Measurements from ENCODE around the gene AHRR. TPM values are rescaled to one million over a fixed set of nuclear protein-coding genes. Genes with fewer than 3 reads are reported as not detected.

Gene AHRR
- polyA plus RNA-seq, 3 donors, result 0.15 TPM; not detected in 1

DNA sequence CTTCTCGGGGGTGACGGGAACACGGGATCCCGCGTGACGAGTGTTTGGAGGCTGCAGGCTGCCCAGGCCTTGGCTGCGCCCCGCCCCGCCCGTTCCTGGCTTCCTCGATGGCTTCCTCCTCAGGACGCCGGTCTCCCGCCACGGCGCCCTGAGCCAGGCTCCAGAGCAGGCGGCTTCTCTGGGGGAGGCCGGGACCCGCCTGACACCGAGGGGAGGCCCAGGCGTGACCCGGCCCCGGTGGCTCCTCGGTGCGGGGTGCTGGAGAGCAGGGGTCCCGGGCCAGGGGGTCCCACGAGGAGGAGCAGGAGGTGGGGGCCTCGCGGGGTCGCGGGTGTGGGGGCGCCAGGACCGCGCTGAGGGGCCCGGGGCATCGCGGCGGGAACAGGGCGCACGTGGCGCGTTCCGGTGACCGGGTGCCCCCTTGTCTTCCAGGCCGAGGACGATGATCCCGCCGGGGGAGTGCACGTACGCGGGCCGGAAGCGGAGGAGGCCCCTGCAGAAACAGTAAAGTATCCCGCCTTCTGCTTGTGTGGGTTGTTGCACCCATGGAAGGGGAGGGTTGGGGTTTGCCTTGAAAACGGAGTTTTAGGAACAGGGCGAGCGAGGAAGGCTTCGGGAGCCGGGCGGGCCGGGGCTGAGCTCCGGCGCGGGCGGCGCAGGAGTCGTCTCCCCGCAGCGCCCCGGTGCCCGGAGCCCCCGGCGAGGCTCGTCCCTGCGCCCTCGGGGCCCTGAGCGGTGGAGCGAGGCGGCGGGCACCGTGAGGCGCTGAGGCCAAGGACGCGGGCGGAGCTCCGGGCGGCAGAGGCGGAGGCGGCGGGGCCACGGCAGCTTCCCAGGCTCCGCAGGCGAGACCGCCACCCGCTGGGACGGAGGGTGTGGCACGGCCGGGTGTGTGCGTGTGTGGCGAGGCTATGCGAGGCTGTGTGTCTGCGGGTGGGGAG, 22.2 kb downstream of the AHRR start:
- Mint-ChIP-seq H3K4me3 (peak overlapping the region in 1 of 2 donors; percentile 79), H3K4me1 (peaks cover 2% of the 10 kb centered on the region), H3K36me3 (no peaks in the 10 kb centered on the region), H3K27me3 (ENCODE audit: low read depth in 3 of 3) (peaks cover 24 to 58% (median 25%) of the 10 kb centered on the region in 3 donors), H3K27ac (peak overlapping the region in 1 of 7 donors; percentile 3), H3K9me3 (peaks cover 7 to 14% (median 8%) of the 10 kb centered on the region in 7 donors)
- Histone ChIP-seq H4K20me1 (ENCODE audit: insufficient read depth, low read length) (no peaks in the 10 kb centered on the region), H3K79me2 (ENCODE audit: insufficient read depth, low read length) (no peaks in the 10 kb centered on the region), H3K4me2 (replicated peaks; ENCODE audit: extremely low read depth, low read length, poor library complexity, severe bottlenecking) (peak overlapping the region; percentile 15), H3K27ac (ENCODE audit: low read depth in 1 of 2, low read length in 2 of 2) (no peak overlapping the region), H3K9ac (ENCODE audit: insufficient read depth, low read length, poor library complexity, severe bottlenecking) (no peak overlapping the region), H3K9me3 (replicated peaks in 1 of 2; ENCODE audit: control insufficient read depth in 1 of 2, insufficient read depth in 1 of 2, low read length in 2 of 2) (peaks cover 0 to 11% of the 10 kb centered on the region in 2 donors), H3K4me1 (ENCODE audit: control insufficient read depth in 1 of 2, insufficient read depth in 2 of 2, low read length in 2 of 2) (no peaks in the 10 kb centered on the region), H3K27me3 (ENCODE audit: control insufficient read depth in 2 of 2, insufficient read depth in 2 of 2, low read length in 2 of 2) (peaks cover 0 to 38% of the 10 kb centered on the region in 2 donors), H3K36me3 (replicated peaks in 1 of 2; ENCODE audit: control insufficient read depth in 1 of 2, insufficient read depth in 2 of 2, low read length in 2 of 2) (no peaks in the 10 kb centered on the region), H3K4me3 (replicated peaks in 1 of 3; ENCODE audit: low read depth in 2 of 3, low read length in 3 of 3) (no peak overlapping the region), H2AFZ (ENCODE audit: insufficient read depth, low read depth, low read length, poor library complexity, severe bottlenecking) (no peak overlapping the region)
- TF ChIP-seq, protein P1, sequence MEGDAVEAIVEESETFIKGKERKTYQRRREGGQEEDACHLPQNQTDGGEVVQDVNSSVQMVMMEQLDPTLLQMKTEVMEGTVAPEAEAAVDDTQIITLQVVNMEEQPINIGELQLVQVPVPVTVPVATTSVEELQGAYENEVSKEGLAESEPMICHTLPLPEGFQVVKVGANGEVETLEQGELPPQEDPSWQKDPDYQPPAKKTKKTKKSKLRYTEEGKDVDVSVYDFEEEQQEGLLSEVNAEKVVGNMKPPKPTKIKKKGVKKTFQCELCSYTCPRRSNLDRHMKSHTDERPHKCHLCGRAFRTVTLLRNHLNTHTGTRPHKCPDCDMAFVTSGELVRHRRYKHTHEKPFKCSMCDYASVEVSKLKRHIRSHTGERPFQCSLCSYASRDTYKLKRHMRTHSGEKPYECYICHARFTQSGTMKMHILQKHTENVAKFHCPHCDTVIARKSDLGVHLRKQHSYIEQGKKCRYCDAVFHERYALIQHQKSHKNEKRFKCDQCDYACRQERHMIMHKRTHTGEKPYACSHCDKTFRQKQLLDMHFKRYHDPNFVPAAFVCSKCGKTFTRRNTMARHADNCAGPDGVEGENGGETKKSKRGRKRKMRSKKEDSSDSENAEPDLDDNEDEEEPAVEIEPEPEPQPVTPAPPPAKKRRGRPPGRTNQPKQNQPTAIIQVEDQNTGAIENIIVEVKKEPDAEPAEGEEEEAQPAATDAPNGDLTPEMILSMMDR (IDR thresholded peaks at IDR 0.05), result no peak
- whole genome bisulfite sequencing (ENCODE audit: insufficient coverage), result 27% methylated on average over 91 of the region's 102 CpGs
- intact Hi-C loops (cut with micrococcal nuclease), result no loop called here
- DNase-seq, result peak in 1 of 3 donors; percentile 54

DNA sequence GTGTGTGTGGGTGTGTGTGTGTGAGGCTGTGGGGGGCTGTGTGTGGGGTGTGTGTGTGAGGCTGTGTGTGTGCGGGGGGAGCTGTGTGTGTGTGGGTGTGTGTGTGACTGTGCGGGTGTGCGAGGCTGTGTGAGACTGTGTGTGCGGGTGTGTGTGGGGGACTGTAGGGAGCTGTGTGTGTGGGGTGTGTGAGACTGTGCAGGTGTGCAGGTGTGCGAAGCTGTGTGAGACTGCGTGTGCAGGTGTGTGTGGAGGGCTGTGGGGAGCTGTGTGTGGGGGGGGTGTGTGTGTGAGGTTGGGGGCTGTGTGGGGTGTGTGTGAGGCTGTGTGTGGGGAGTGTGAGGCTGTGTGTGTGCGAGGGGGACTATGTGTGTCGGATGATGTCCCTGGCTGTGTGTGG, 23.2 kb downstream of the AHRR start:
- H3K79me2 ChIP-seq (ENCODE audit: insufficient read depth, low read length), result no peaks in the 10 kb centered on the region
- intact Hi-C loops (cut with micrococcal nuclease), result no loop called here
- 100% methylated on average over 7 of the region's 8 CpGs for WGBS (ENCODE audit: insufficient coverage)
- H3K4me1 Mint-ChIP-seq, result peaks cover 2% of the 10 kb centered on the region
- no peak overlapping the region for H3K9ac ChIP-seq (ENCODE audit: insufficient read depth, low read length, poor library complexity, severe bottlenecking)
- H3K36me3 ChIP-seq (replicated peaks in 1 of 2; ENCODE audit: control insufficient read depth in 1 of 2, insufficient read depth in 2 of 2, low read length in 2 of 2), result no peaks in the 10 kb centered on the region
- peaks cover 4 to 14% (median 8%) of the 10 kb centered on the region in 7 donors for H3K9me3 Mint-ChIP-seq
- peaks cover 0 to 11% of the 10 kb centered on the region in 2 donors for H3K9me3 ChIP-seq (replicated peaks in 1 of 2; ENCODE audit: control insufficient read depth in 1 of 2, insufficient read depth in 1 of 2, low read length in 2 of 2)
- no peak overlapping the region for H3K4me2 ChIP-seq (replicated peaks; ENCODE audit: extremely low read depth, low read length, poor library complexity, severe bottlenecking)
- H3K27me3 ChIP-seq (ENCODE audit: control insufficient read depth in 2 of 2, insufficient read depth in 2 of 2, low read length in 2 of 2), result peaks cover 0 to 34% of the 10 kb centered on the region in 2 donors
- no peaks in the 10 kb centered on the region for H4K20me1 ChIP-seq (ENCODE audit: insufficient read depth, low read length)
- H3K36me3 Mint-ChIP-seq, result no peaks in the 10 kb centered on the region
- H3K4me3 Mint-ChIP-seq, result no peak overlapping the region
- H3K4me3 ChIP-seq (replicated peaks in 1 of 3; ENCODE audit: low read depth in 2 of 3, low read length in 3 of 3), result no peak overlapping the region
- peaks cover 24 to 61% (median 25%) of the 10 kb centered on the region in 3 donors for H3K27me3 Mint-ChIP-seq (ENCODE audit: low read depth in 3 of 3)
- TF ChIP-seq, protein P1 (IDR thresholded peaks at IDR 0.05), result no peak
- no peaks in the 10 kb centered on the region for H3K4me1 ChIP-seq (ENCODE audit: control insufficient read depth in 1 of 2, insufficient read depth in 2 of 2, low read length in 2 of 2)
- no peak overlapping the region for H2AFZ ChIP-seq (ENCODE audit: insufficient read depth, low read depth, low read length, poor library complexity, severe bottlenecking)
- DNase-seq, result no peak
- H3K27ac Mint-ChIP-seq, result no peak overlapping the region
- no peak overlapping the region for H3K27ac ChIP-seq (ENCODE audit: low read depth in 1 of 2, low read length in 2 of 2)
